Thyroid gland (tissue), 4 donors: ENCODE measurements around the gene RAB9B. TPM values are rescaled to one million over a fixed set of nuclear protein-coding genes. Genes with fewer than 3 reads are reported as not detected.

Source experiments
- DNase-seq, 2 donors: peaks; one replicate each; pipeline ENCODE4 v3.0.0-alpha.2; 2019
- H3K27ac ChIP-seq, 3 donors: fragments of 200-600 bp; sonication (generic); 1 replicate in 2 of 3; 2 replicates in 1 of 3; pipeline ENCODE4 v1.5.1; 2016 to 2019; ENCODE audit warnings: mild to moderate bottlenecking in 1 of 3, moderate library complexity in 1 of 3
- H3K27me3 ChIP-seq: fragments of 200-600 bp; sonication (generic); one replicate; pipeline ENCODE4 v1.5.1; 2019
- H3K36me3 ChIP-seq, 2 donors: fragments of 200-600 bp; sonication (generic); one replicate each; pipeline ENCODE4 v1.5.1; 2016 to 2019
- H3K4me1 ChIP-seq, 2 donors: fragments of 200-600 bp; sonication (generic); one replicate each; pipeline ENCODE4 v1.5.1; 2017 to 2019
- H3K4me3 ChIP-seq, 3 donors: fragments of 200-600 bp; sonication (generic); replicated peaks in 1 of 3; 1 replicate in 2 of 3; 2 replicates in 1 of 3; pipeline ENCODE4 v1.5.1; 2016; ENCODE audit warnings: mild to moderate bottlenecking in 1 of 3
- H3K9me3 ChIP-seq: fragments of 200-600 bp; sonication (generic); one replicate; pipeline ENCODE4 v1.5.1; 2017
- POLR2A ChIP-seq, 2 donors: fragments of 450-650 bp; IDR thresholded peaks; one replicate each; pipeline ENCODE4 v1.6.1; 2017; ENCODE audit warnings: antibody characterized with exemption in 2 of 2, mild to moderate bottlenecking in 2 of 2, moderate library complexity in 1 of 2
- WGBS, 2 donors: methylation state at CpG; one replicate each; pipeline ENCODE4 v1.1.5; 2017; 5-methylcytosine and 5-hydroxymethylcytosine counted together
- intact Hi-C: fragments of 100-400 bp; cut with DNase I; formaldehyde crosslinking; loops from one replicate; pipeline ENCODE4 v1.15.1; 2023
- total RNA-seq, 4 donors: library from RNA; depleted of rRNA; stranded (reverse); fragments of >200 nt; gene quantifications; one replicate each; pipeline ENCODE4 v1.2.3, GENCODE V29; 2016
- TF ChIP-seq, protein P1 (sequence below), 6 experiments: fragments of 200-600 bp in 3 of 6; fragments of 450-650 bp in 3 of 6; sonication (generic) in 3 of 6; IDR thresholded peaks; one replicate each; pipeline ENCODE4 v1.5.1; 2016 to 2019; ENCODE audit warnings: antibody characterized with exemption in 6 of 6, mild to moderate bottlenecking in 2 of 6, inconsistent platforms in 1 of 6, moderate library complexity in 1 of 6

RAB9B gene
- total RNA-seq, 4 donors from 2014 or later = 1.9 to 4.1 (median 2.9) TPM

- DNase-seq = no peak
- H3K36me3 ChIP-seq = no peaks in the 10 kb centered on the region
- no peaks in the 10 kb centered on the region for H3K9me3 ChIP-seq
- H3K4me1 ChIP-seq = no peaks in the 10 kb centered on the region
- no peak overlapping the region for H3K27ac ChIP-seq
- intact Hi-C loops = no loop called here
- H3K27me3 ChIP-seq = no peaks in the 10 kb centered on the region
- TF ChIP-seq, protein P1, sequence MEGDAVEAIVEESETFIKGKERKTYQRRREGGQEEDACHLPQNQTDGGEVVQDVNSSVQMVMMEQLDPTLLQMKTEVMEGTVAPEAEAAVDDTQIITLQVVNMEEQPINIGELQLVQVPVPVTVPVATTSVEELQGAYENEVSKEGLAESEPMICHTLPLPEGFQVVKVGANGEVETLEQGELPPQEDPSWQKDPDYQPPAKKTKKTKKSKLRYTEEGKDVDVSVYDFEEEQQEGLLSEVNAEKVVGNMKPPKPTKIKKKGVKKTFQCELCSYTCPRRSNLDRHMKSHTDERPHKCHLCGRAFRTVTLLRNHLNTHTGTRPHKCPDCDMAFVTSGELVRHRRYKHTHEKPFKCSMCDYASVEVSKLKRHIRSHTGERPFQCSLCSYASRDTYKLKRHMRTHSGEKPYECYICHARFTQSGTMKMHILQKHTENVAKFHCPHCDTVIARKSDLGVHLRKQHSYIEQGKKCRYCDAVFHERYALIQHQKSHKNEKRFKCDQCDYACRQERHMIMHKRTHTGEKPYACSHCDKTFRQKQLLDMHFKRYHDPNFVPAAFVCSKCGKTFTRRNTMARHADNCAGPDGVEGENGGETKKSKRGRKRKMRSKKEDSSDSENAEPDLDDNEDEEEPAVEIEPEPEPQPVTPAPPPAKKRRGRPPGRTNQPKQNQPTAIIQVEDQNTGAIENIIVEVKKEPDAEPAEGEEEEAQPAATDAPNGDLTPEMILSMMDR (IDR thresholded peaks at IDR 0.05) = no peak
- TF ChIP-seq POLR2A (IDR thresholded peaks at IDR 0.05) = no peak
- H3K4me3 ChIP-seq = no peak overlapping the region
Measured at GRCh38 chrX:103846386-103846785, 14.3 kb upstream of the RAB9B start.

DNA sequence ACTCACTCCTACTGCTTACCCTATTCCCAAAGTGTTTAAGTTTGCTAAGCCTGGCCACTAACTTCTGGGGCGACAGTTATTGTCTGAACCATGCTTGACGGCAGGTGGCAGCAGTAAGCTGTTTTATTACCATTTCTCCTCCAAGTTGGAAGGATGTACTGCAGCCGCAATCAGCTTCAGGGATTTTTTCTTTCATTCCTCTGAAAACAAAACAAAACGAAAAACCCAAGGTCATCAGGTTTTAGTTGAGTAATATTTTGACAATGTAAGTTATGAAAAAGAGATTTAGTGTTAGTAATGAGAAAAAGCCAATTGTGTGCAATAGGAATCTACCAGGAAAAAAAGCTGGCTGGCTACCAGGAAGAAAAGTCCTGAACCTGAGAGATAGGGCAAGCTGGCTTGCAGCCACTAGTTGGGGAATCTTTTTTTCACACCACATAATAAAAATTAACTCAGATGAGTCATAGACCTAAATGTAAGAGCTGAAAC lies 13.2 kb upstream of the RAB9B start:
- H3K36me3 ChIP-seq = no peaks in the 10 kb centered on the region
- TF ChIP-seq, protein P1 (IDR thresholded peaks at IDR 0.05) = peak in 5 of 6 experiments; percentile 29 to 55 (median 39)
- no peak for TF ChIP-seq POLR2A (IDR thresholded peaks at IDR 0.05)
- H3K4me3 ChIP-seq = no peak overlapping the region
- H3K9me3 ChIP-seq = no peaks in the 10 kb centered on the region
- no peak overlapping the region for H3K27ac ChIP-seq
- H3K27me3 ChIP-seq = no peaks in the 10 kb centered on the region
- peak; percentile 41 to 52 for DNase-seq
- intact Hi-C loops = no loop called here
- no peaks in the 10 kb centered on the region for H3K4me1 ChIP-seq
- 0 to 1% methylated on average over 4 of the region's 4 CpGs for WGBS, 2 donors

DNA sequence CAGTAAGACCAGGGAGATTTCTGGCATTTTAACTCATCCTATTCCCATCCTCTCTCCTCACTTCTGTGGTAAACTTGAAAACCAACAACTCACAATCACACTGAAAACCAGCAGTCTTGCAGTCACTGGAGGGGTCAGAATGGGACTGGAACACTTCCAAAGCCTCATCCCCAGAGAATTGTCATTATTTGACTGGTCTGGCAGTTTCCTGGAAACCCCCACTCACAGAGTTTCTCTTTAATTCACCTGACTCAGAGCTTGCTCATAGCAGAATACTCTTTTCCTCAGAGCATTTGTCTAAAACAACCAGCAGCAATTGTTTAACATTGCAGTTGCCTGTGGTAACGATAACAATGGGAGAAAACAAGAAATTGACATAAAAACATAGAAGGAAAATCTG lies 7.3 kb upstream of the RAB9B start:
- Histone ChIP-seq H3K4me1 (no peaks in the 10 kb centered on the region), H3K4me3 (no peak overlapping the region), H3K36me3 (no peaks in the 10 kb centered on the region), H3K27ac (no peak overlapping the region), H3K27me3 (peaks cover 3% of the 10 kb centered on the region), H3K9me3 (no peaks in the 10 kb centered on the region)
- intact Hi-C loops = no loop called here
- 78 to 79% methylated on average over 1 of the region's 1 CpG for WGBS, 2 donors
- no peak for DNase-seq
- TF ChIP-seq, protein P1 (IDR thresholded peaks at IDR 0.05) = no peak
- TF ChIP-seq POLR2A (IDR thresholded peaks at IDR 0.05) = no peak

- Histone ChIP-seq H3K9me3 (no peaks in the 10 kb centered on the region), H3K27me3 (peaks cover under 1% of the 10 kb centered on the region), H3K36me3 (no peaks in the 10 kb centered on the region), H3K4me1 (no peaks in the 10 kb centered on the region), H3K4me3 (peak overlapping the region in 1 of 3 donors; percentile 40), H3K27ac (no peak overlapping the region)
- no peak for TF ChIP-seq POLR2A (IDR thresholded peaks at IDR 0.05)
- TF ChIP-seq, protein P1 (IDR thresholded peaks at IDR 0.05) = no peak
- WGBS, 2 donors = 16 to 30% methylated on average over 5 to 9 of the region's 11 CpGs
- DNase-seq = no peak
- intact Hi-C loops = no loop called here
Measured at GRCh38 chrX:103831342-103831802, 685 bp downstream of the RAB9B start.

DNA sequence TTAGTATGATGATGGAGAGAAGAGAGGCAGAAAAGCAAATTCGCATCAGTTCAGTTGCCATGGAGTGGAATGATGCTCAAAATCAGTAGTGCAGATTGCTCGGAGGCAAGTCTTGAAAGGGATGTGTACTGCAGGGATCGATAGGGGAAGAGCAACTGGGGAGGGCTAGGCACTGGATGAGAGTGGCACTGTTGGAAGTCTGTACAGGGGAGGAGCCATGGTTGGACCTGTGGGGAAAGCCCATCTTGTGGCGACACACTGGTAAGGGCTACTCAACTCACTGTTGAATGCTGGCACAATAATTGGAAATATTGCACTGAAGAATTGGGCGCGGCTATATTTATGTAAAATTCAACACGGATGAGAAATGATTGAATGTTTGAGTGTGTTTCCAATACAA lies 1.2 kb downstream of the RAB9B start:
- Histone ChIP-seq H3K9me3 (no peaks in the 10 kb centered on the region), H3K27ac (no peak overlapping the region), H3K27me3 (no peaks in the 10 kb centered on the region), H3K4me1 (no peaks in the 10 kb centered on the region), H3K36me3 (no peaks in the 10 kb centered on the region), H3K4me3 (no peak overlapping the region)
- DNase-seq = no peak
- 74 to 76% methylated on average over 7 of the region's 7 CpGs for WGBS, 2 donors
- intact Hi-C loops = no loop called here
- no peak for TF ChIP-seq POLR2A (IDR thresholded peaks at IDR 0.05)
- TF ChIP-seq, protein P1 (IDR thresholded peaks at IDR 0.05) = no peak
